ENCODE results near the gene CAB39. TPM values are rescaled to one million over a fixed set of nuclear protein-coding genes. Genes with fewer than 3 reads are reported as not detected.

Gene CAB39
- total and polyA plus RNA-seq, 2 donors (not counting 1 experiment from before 2014, with no cell fraction given): 21.7 to 75.7 TPM

GRCh38 chr2:230690439-230690838 lies 22.2 kb upstream of the CAB39 start:
- DNase-seq: no peak
- no peak overlapping the region for H3K9ac ChIP-seq (ENCODE audit: low read length)
- H2AFZ ChIP-seq (ENCODE audit: insufficient read depth, low read depth, low read length, poor library complexity, severe bottlenecking): no peak overlapping the region
- no peaks in the 10 kb centered on the region for H3K9me3 ChIP-seq (ENCODE audit: control extremely low read depth in 1 of 3, control insufficient read depth in 2 of 3, insufficient read depth in 1 of 3, low read length in 2 of 3)
- WGBS (ENCODE audit: insufficient coverage): over 99% methylated on average over 9 of the region's 9 CpGs
- no peak overlapping the region for H3K4me2 ChIP-seq (replicated peaks; ENCODE audit: low read depth, low read length, poor library complexity, severe bottlenecking)
- H3K27ac Mint-ChIP-seq: no peak overlapping the region
- no peaks in the 10 kb centered on the region for H3K27me3 Mint-ChIP-seq
- H3K27ac ChIP-seq (ENCODE audit: low read length in 2 of 2): no peak overlapping the region
- ChIA-PET POLR2A (interaction anchor here (1.3 kb wide), 1 partner anchor 75 kb away, joined by 4 read pairs; no protein-coding TSS in a partner anchor), CTCF (no interaction called here)
- H3K27me3 ChIP-seq (replicated peaks in 1 of 4; ENCODE audit: control extremely low read depth in 1 of 4, control insufficient read depth in 3 of 4, insufficient read depth in 4 of 4, low read length in 3 of 4): no peaks in the 10 kb centered on the region
- no peak for ATAC-seq (ENCODE audit: low read depth)
- H3K9me3 Mint-ChIP-seq (ENCODE audit: insufficient read depth): no peaks in the 10 kb centered on the region
- intact Hi-C loops (cut with micrococcal nuclease): no loop called here
- H3K36me3 ChIP-seq (replicated peaks in 1 of 2; ENCODE audit: control extremely low read depth in 1 of 2, control insufficient read depth in 1 of 2, extremely low read depth in 1 of 2, insufficient read depth in 2 of 2, low read length in 1 of 2): no peaks in the 10 kb centered on the region
- no peak overlapping the region for H3K4me3 ChIP-seq (ENCODE audit: control extremely low read depth in 1 of 5, extremely low read depth in 1 of 5, insufficient read depth in 1 of 5, low read depth in 2 of 5, low read length in 4 of 5)
- TF ChIP-seq CTCF (IDR thresholded peaks at IDR 0.05) (no peak), EZH2 (IDR thresholded peaks at IDR 0.05; ENCODE audit: borderline replicate concordance, insufficient read depth, low read depth, low read length, poor library complexity, severe bottlenecking) (no peak)
- no peaks in the 10 kb centered on the region for H3K4me1 Mint-ChIP-seq
- no peaks in the 10 kb centered on the region for H4K20me1 ChIP-seq (ENCODE audit: control insufficient read depth, insufficient read depth, low read length, poor library complexity, severe bottlenecking)
- no peaks in the 10 kb centered on the region for H3K79me2 ChIP-seq (ENCODE audit: control insufficient read depth, insufficient read depth, low read length)
- H3K4me1 ChIP-seq (ENCODE audit: control insufficient read depth in 2 of 2, insufficient read depth in 2 of 2, low read length in 2 of 2): no peaks in the 10 kb centered on the region
- no peak overlapping the region for H3K4me3 Mint-ChIP-seq

DNA sequence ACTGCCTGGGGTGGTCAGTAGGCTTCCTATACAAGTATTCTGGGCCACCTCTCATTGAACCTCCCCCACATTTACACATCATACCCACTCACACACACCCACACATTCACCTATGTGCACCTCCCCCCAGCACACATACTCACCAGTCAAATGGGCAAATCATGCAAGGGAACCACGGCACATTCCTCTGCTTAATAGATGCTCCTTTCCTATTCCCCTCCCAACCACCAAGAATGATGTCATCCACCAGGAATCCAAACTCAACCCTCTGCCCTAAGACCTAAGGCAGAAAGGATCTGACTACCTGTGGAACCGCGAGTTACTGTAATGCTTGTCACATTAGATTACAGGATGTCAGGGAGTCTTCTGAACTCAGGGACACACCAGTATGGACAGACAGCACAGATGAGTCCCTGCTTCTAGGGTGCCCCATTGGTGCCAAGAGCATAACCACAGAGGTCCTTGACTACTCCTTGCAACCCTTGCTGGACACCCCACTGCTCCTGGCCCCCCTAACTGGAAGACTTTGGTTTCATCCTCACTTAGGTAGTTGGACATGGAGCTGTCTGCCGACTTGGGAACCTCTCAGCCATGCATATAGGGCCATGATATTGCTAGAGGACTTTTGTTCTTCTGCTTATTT lies 21.5 kb upstream of the CAB39 start:
- no peak overlapping the region for H3K27ac ChIP-seq (ENCODE audit: low read length in 2 of 2)
- H3K27me3 ChIP-seq (replicated peaks in 1 of 4; ENCODE audit: control extremely low read depth in 1 of 4, control insufficient read depth in 3 of 4, insufficient read depth in 4 of 4, low read length in 3 of 4): no peaks in the 10 kb centered on the region
- Mint-ChIP-seq H3K9me3 (ENCODE audit: insufficient read depth) (no peaks in the 10 kb centered on the region), H3K4me3 (no peak overlapping the region), H3K27me3 (no peaks in the 10 kb centered on the region), H3K27ac (no peak overlapping the region), H3K4me1 (no peaks in the 10 kb centered on the region)
- DNase-seq: no peak
- no peak overlapping the region for H2AFZ ChIP-seq (ENCODE audit: insufficient read depth, low read depth, low read length, poor library complexity, severe bottlenecking)
- H3K9me3 ChIP-seq (ENCODE audit: control extremely low read depth in 1 of 3, control insufficient read depth in 2 of 3, insufficient read depth in 1 of 3, low read length in 2 of 3): no peaks in the 10 kb centered on the region
- no peaks in the 10 kb centered on the region for H3K79me2 ChIP-seq (ENCODE audit: control insufficient read depth, insufficient read depth, low read length)
- H3K4me3 ChIP-seq (ENCODE audit: control extremely low read depth in 1 of 5, extremely low read depth in 1 of 5, insufficient read depth in 1 of 5, low read depth in 2 of 5, low read length in 4 of 5): no peak overlapping the region
- no peaks in the 10 kb centered on the region for H3K4me1 ChIP-seq (ENCODE audit: control insufficient read depth in 2 of 2, insufficient read depth in 2 of 2, low read length in 2 of 2)
- H4K20me1 ChIP-seq (ENCODE audit: control insufficient read depth, insufficient read depth, low read length, poor library complexity, severe bottlenecking): no peaks in the 10 kb centered on the region
- TF ChIP-seq CTCF (IDR thresholded peaks at IDR 0.05): no peak
- TF ChIP-seq EZH2 (IDR thresholded peaks at IDR 0.05; ENCODE audit: borderline replicate concordance, insufficient read depth, low read depth, low read length, poor library complexity, severe bottlenecking): no peak
- CTCF ChIA-PET: no interaction called here
- intact Hi-C loops (cut with micrococcal nuclease): no loop called here
- no peak overlapping the region for H3K9ac ChIP-seq (ENCODE audit: low read length)
- no peaks in the 10 kb centered on the region for H3K36me3 ChIP-seq (replicated peaks in 1 of 2; ENCODE audit: control extremely low read depth in 1 of 2, control insufficient read depth in 1 of 2, extremely low read depth in 1 of 2, insufficient read depth in 2 of 2, low read length in 1 of 2)
- POLR2A ChIA-PET: interaction anchor here (1.3 kb wide), 1 partner anchor 76 kb away, joined by 4 read pairs; no protein-coding TSS in a partner anchor
- WGBS (ENCODE audit: insufficient coverage): 93% methylated on average over 4 of the region's 4 CpGs
- no peak overlapping the region for H3K4me2 ChIP-seq (replicated peaks; ENCODE audit: low read depth, low read length, poor library complexity, severe bottlenecking)
- no peak for ATAC-seq (ENCODE audit: low read depth)

All from B cell (primary cell).